GM21576 (cell line): Measurements from ENCODE around the gene RRP12.

ENCODE experiments used
- ATAC-seq: cut with Tn5 transposase; IDR thresholded peaks from one replicate; pipeline ENCODE4 v1.9.1; 2021; ENCODE audit warnings: mild to moderate bottlenecking, moderate library complexity; ENCODE audit not compliant: unreplicated experiment

RRP12 gene

DNA sequence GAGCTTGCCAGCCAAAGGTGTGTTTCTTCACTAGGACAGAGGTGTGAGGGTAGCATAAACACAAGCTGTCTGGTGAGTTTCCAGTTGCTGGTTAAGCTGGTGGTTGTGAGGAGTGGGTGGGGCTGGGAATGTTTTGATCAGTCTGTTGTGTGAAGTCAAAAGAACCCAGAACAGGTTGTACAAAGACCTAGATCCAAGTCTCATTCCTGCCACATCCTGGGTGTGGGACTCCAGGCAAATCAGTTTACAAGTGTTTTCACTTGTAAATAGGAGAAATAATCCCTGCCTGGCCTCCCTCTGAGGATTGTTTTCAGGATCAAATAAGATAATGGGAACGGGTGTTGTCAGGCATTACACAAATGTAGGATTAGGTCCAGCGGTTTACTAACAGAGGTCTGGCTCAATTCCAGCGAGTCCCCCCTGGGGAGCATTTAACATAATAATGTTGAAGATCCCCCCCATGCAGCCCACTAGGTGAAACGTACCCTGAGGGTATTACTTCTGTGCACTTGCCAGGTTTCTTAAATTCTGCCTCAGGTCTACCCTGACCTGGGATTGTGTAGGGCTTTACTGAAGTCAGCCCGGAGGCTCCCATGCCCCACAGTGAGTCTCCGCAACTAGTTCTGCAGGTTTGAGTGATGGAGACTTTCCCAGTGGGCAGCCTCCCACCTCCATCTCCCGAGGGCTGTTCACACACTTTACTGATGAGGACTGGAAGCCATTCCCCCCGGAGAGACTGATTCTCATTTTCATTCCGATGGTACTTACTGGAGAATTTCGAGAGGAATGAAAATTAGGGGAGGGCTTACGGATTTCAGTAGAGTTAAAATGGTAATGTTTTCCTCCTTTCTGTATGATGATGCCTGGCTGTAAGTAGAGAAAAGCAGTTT is 64.0 kb downstream of the RRP12 start:
- ATAC-seq, result no peak

- ATAC-seq, result no peak
Measured at GRCh38 chr10:97336446-97336845, 64.7 kb downstream of the RRP12 start.

DNA sequence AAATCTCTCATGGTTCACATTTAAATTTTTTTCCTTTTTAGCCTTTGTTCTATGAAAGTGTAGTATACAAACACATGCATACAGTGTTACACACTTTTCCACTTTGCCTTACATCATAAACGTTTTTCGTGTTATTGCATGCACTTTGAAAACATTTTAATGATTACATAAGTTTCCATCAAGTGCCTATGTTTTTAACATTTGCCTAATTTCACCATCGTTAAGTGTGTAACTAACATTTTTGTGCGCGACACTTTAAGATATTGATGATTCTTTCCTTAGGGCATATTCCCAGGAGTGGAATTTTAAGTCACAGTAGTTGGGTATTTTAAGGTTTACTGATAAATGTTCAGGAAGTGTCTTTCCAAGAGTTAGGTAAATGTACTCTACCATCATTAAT is 65.1 kb downstream of the RRP12 start:
- ATAC-seq, result no peak

- no peak for ATAC-seq
Measured at GRCh38 chr10:97335188-97335619, 65.9 kb downstream of the RRP12 start.

- peak; percentile 83 for ATAC-seq
Measured at GRCh38 chr10:97334370-97335175, 66.6 kb downstream of the RRP12 start, which contains the start of gene FRAT2. FRAT2 (minus strand) TSS chr10:97334729; CDS start chr10:97334572, 157 bp downstream.

GRCh38 chr10:97333601-97334369 is 67.4 kb downstream of the RRP12 start:
- ATAC-seq, result peak; percentile 15

DNA sequence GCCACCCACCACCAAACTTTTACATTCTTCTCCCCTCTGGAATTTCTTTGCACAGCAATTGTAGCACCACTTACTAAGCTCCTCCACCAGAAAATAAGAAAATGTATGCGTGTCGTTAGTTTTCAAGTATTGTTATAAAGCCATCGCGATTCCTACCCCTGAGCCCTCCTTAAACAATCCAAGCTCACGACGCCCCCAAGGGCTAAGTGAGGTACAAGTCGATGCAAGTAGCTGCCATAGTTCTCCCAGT is 67.9 kb downstream of the RRP12 start:
- ATAC-seq, result no peak

DNA sequence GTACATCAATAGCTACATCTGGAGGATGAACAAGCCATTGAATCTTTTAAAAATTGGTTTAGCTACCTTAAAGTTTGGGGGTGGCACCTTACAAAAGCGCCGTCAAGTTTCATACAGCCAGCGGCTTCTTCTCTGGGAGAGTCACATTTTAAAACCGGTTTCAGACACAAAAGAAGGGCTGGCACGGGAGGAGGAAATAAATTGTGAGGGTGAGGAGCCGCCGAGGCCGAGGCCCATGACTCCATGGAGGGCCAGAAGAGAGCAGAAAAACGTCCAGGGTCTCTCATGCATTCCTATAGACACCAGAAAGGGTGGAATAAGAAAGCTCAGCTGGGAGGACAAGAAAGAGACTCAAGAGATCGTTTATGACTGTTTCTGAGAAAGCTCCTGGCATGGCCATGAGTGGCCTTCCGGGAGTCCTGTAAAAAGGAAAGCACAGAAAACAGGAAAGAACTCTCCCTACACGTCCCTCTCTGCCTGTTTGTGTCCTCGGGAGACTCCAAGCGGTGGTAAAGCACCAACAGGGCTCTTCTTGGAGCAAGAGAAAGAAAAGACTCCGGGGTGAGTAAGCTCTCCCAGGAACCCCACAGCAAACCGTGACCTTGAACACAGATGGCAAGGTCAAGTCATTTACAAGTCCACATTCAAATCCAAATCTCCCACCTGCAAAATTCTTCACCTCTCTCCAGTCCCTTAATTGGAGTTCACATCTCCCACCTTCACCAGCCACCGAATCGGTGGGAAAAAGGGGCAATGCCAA is 68.4 kb downstream of the RRP12 start:
- no peak for ATAC-seq

DNA sequence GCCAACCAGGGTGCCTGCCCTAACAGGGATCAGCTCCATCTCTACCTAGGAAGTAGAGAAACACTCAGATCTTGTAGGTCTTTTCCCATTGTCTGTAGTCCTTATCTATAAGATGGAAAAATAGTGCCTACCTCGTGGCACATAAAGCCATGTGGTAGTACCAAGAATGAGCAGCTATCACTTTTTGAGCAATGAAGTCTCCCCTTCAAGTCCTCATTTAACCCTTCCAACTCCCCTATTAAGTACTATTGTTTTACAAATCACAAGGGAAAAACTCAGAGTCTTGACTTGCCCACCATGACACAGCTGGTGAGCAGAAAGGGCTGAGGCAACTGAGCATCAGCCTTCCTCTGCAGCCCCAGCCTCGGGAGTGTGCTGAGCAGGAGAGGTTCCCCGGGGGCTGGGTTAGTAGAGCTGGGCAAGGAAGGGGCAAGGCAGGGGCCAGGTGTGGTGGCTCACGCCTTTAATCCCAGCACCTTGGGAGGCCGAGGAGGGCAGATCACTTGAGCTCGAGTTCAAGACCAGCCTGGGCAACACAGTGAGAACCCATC is 69.9 kb downstream of the RRP12 start:
- no peak for ATAC-seq

DNA sequence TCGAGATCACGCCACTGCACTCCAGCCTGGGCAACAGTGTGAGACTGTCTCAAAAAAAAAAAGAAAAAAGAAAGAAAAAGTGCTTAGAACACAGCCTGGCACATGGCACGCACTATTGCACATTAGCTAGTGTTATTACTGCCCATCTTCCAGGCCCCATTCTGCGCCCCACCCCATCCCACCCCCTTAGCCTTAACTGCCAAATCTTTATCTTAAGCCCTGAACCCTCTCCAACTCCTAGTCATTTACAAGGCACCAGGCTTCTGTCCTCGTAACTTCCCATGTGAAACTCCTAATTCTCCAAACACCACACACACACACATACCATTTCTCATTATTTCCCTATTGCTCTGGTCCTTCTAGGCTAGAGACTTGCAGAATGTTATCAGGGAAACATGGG is 71.4 kb downstream of the RRP12 start:
- no peak for ATAC-seq

GRCh38 chr10:97328646-97329453 is 72.3 kb downstream of the RRP12 start:
- ATAC-seq, result no peak

DNA sequence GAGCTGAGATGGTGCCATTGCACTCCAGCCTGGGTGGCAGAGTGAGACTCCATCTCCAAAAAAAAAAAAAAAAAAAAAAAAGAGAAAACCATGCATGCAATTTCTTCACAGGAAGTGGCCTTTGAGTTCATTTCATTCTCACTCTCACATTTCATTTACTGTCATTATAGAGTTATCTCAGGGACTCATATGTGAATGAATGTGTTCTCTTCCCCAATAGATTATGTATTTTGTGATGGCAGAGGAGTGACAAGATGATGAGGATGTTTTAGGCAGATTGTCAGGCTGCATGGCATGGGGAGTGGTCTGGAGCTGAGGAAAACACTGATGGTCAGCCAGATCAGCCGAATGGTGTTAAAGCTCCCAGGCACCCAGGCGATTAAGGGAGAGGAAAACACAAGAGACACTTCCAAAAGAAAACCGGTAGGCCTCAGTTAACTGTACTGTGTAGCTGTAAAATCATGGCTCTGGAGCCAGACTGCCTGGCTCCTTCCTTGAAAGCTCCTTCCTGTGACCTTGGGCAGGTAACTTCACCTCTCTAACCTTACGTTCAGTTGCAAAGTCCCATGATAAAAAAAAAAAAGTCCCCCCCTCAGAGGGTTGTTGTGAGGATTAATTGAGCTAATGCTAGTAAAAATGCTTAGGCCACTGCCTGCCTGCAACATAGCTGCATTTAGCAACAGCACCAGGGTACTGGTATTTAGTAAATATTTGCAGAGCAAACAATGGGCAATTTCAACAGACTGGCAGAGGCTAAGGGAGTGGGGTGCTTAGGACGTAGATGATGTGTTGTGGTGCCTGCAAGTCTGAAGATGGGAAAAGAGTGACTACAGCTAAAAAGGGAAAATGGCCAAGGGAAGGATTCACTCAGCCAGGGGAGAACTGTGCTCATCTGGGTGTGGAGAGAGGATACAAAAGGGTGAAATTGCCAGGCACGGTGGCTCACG is 73.5 kb downstream of the RRP12 start:
- ATAC-seq, result no peak

GRCh38 chr10:97325754-97326153 is 75.4 kb downstream of the RRP12 start:
- no peak for ATAC-seq

- ATAC-seq, result no peak
Measured at GRCh38 chr10:97323501-97323900, 77.6 kb downstream of the RRP12 start.

DNA sequence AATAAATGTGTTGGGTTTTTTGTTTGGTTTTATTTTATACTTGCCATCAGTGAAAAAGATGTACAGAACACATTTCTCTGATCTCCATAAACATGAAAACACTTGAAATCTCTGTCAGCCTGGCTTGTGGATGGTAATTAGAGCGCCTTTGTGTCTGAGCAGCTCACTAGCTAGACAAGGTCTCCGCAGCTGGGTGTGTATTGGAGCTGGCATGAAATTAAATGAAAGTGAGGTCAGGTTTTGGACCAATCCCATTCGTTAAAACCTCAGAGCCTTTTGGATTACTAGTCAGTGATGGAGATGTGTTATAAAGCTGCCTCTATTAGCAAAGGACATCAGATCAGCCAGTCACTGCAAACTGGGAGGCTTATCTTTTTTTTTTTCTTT is 79.3 kb downstream of the RRP12 start:
- no peak for ATAC-seq

DNA sequence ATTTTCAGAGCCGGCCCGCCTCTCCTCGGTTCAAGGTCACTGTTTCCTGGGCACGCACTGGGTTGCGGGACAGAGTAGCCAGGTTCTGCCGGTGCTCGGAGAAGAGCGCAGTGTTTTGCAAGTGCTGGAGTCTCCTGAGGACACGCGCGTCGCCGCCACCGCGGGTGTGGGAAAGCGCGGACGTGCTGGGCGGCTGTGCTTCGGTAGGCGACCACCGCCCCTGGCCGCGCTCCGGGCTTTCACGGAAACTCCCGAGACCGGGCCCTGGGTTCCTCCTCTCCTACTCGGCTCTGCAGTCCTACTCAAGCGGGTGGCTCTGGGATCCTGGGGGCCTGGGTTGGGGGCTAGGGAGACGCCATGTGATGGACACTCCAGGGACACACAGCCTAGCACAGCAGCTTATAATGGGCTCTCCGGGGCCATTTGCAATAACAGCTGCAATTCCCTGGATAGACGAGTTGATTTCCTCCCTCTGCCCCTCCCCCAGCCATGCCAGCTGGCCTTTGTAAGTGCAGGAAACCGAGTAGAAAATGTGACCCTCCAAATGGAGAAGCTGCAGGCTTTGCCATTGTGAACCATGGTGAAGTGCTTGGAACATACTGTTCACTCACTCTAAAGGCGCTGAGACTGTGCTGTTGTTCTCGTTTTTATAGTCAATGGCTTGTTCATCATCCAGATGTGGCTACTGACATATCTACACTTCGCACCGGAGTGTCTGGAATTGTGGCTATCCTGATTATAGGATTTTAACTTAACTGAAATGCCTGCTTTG is 79.9 kb downstream of the RRP12 start:
- no peak for ATAC-seq

DNA sequence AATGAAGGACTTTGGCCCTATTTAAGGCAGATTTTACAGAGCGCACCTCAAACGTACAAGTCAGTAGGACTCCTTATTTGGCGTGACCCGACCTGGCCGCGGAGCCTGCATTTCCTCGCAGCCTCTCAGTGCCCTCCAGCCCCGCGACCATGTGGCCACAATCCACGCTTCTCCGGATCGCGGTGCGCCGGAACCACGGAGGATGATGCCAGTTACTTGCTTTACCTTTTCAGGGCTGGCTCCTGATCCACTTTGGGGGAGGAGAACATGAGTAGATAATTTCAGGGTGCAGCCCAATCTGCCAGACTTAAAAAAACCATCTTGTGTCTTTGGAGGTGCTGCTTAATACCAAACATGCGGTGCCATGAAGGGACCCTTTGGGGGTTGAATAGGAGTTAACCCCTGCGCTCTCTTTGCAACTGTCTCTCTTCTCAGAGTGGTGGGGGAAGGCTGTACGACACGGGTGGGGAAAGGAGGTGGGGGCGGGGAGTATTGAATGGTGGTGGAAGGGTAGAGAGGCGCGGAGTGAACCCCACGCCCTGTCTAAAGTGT is 80.6 kb downstream of the RRP12 start:
- ATAC-seq, result no peak
